Measurements from ENCODE around the gene FKBP1B. TPM values are rescaled to one million over a fixed set of nuclear protein-coding genes. Genes with fewer than 3 reads are reported as not detected.

The FKBP1B gene
- total and polyA plus RNA-seq, 2 donors (not counting 3 experiments of a cell fraction or from before 2014, with no cell fraction given) = 12.9 to 40.2 TPM

GRCh38 chr2:24052951-24053350, 3.4 kb downstream of the FKBP1B start:
- intact Hi-C loops (cut with micrococcal nuclease) = no loop called here
- Histone ChIP-seq H3K27me3 (ENCODE audit: control insufficient read depth in 2 of 2, insufficient read depth in 2 of 2, low read length in 2 of 2) (no peaks in the 10 kb centered on the region), H3K4me2 (ENCODE audit: insufficient read depth, low read length) (no peak overlapping the region), H3K9ac (replicated peaks; ENCODE audit: extremely low read depth, insufficient read depth, low read length) (no peak overlapping the region), H3K27ac (ENCODE audit: insufficient read depth, low read depth, low read length) (no peak overlapping the region), H3K79me2 (ENCODE audit: control insufficient read depth, insufficient read depth, low read length) (no peaks in the 10 kb centered on the region), H2AFZ (ENCODE audit: low read depth, low read length) (no peak overlapping the region), H3K36me3 (ENCODE audit: control insufficient read depth in 2 of 2, extremely low read depth in 1 of 2, insufficient read depth in 2 of 2, low read length in 2 of 2) (no peaks in the 10 kb centered on the region), H3K9me3 (replicated peaks; ENCODE audit: control insufficient read depth, insufficient read depth, low read length) (no peaks in the 10 kb centered on the region), H3K9me1 (replicated peaks; ENCODE audit: control insufficient read depth, extremely low read depth, insufficient read depth, low read length) (no peaks in the 10 kb centered on the region), H3K4me3 (replicated peaks in 1 of 3; ENCODE audit: insufficient read depth in 1 of 3, low read depth in 1 of 3, low read length in 3 of 3) (no peak overlapping the region), H3K4me1 (ENCODE audit: control insufficient read depth, extremely low read depth, insufficient read depth, low read length) (peaks cover 13% of the 10 kb centered on the region), H4K20me1 (replicated peaks; ENCODE audit: control insufficient read depth, extremely low read depth, insufficient read depth, low read length) (no peaks in the 10 kb centered on the region)
- BruUV-seq (replicated peaks) = no TSS peak
- TF ChIP-seq GATA2 (IDR thresholded peaks at IDR 0.05; ENCODE audit: insufficient read depth, insufficient read length, low read depth, low read length) (no peak), POLR2AphosphoS5 (IDR thresholded peaks at IDR 0.05; ENCODE audit: insufficient read depth, low read depth, low read length) (no peak), EZH2 (IDR thresholded peaks at IDR 0.05; ENCODE audit: borderline replicate concordance, low read depth, low read length, severe bottlenecking) (no peak), FOS (IDR thresholded peaks at IDR 0.05; ENCODE audit: borderline replicate concordance, insufficient read depth, low read length) (no peak), JUN (IDR thresholded peaks at IDR 0.05; ENCODE audit: borderline replicate concordance, insufficient read depth, insufficient read length, low read depth) (no peak), MYC (IDR thresholded peaks at IDR 0.05; ENCODE audit: low read depth, low read length) (no peak), POLR2A (IDR thresholded peaks at IDR 0.05; ENCODE audit: low read depth, low read length) (no peak)
- TF ChIP-seq, protein P1, sequence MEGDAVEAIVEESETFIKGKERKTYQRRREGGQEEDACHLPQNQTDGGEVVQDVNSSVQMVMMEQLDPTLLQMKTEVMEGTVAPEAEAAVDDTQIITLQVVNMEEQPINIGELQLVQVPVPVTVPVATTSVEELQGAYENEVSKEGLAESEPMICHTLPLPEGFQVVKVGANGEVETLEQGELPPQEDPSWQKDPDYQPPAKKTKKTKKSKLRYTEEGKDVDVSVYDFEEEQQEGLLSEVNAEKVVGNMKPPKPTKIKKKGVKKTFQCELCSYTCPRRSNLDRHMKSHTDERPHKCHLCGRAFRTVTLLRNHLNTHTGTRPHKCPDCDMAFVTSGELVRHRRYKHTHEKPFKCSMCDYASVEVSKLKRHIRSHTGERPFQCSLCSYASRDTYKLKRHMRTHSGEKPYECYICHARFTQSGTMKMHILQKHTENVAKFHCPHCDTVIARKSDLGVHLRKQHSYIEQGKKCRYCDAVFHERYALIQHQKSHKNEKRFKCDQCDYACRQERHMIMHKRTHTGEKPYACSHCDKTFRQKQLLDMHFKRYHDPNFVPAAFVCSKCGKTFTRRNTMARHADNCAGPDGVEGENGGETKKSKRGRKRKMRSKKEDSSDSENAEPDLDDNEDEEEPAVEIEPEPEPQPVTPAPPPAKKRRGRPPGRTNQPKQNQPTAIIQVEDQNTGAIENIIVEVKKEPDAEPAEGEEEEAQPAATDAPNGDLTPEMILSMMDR (IDR thresholded peaks at IDR 0.05; ENCODE audit: extremely low read depth in 1 of 2, insufficient read depth in 1 of 2, low read depth in 1 of 2, low read length in 2 of 2) = no peak
- TF ChIP-seq, protein P2, sequence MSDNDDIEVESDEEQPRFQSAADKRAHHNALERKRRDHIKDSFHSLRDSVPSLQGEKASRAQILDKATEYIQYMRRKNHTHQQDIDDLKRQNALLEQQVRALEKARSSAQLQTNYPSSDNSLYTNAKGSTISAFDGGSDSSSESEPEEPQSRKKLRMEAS (IDR thresholded peaks at IDR 0.05; ENCODE audit: insufficient read depth, insufficient read length) = no peak
- dilution Hi-C loops (cut with MboI; ENCODE audit: extremely low pct_ligation_motif_present, low sequenced_read_pairs) = no loop called here
- ChIA-PET POLR2A (interaction anchor here (0.6 kb wide), 1 partner anchor 157 kb away, joined by 8 read pairs; no protein-coding TSS in a partner anchor), CTCF (interaction anchor here (1.3 to 1.6 kb wide), 2 partner anchors 19 to 228 kb away, joined by 3 to 4 read pairs; no protein-coding TSS in a partner anchor)
- no peak for DNase-seq (ENCODE audit: low read depth, low spot score)
- FAIRE-seq = no peak
